ENCODE data around the gene ZCCHC7.

ZCCHC7 gene

DNA sequence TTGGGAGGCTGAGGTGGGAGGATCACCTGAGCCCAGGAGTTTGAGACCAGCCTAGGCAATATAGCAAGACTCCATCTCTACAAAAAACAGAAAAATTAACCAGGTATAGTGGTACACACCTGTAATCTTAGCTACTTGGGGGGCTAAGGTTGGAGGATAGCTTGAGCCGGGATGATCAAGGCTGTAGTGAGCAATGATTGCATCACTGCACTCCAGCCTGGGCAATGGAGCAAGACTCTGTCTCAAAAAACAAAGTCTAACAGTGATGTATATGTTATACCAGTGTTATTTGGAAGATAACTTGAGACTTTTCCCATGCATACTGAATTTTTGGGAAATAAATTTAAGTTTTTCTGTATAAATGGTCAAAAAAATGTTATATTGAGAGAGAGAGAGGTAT lies 146.3 kb downstream of the ZCCHC7 start:
- Histone ChIP-seq H3K4me3 (ENCODE audit: low read length) (no peak overlapping the region), H3K27ac (ENCODE audit: low read length) (no peak overlapping the region), H3K9me3 (ENCODE audit: insufficient read depth, low read depth, low read length) (no peaks in the 10 kb centered on the region), H3K36me3 (ENCODE audit: insufficient read depth, low read depth, low read length) (no peaks in the 10 kb centered on the region), H3K27me3 (ENCODE audit: insufficient read depth, low read length) (no peaks in the 10 kb centered on the region), H3K4me1 (ENCODE audit: insufficient read depth, low read length) (no peaks in the 10 kb centered on the region), H3K9ac (ENCODE audit: low read depth, low read length) (no peak overlapping the region)

DNA sequence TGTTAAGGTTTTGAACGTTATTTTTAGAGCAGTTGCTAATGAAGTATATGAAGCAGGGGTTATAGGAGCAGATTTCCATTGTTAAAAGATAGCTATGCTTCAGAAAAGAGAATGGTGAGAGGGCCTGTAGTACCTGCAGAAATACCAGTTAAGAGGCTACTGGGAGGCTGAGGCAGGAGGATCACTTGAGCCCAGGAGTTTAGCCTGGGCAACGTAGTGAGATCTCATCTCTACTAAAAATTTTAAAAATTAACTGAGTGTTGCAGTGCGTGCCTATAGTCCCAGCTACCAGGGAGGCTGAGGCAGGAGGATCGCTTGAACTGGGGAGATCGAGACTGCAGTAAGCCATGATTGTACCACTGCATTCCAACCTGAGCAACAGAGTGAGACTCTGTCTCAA lies 148.8 kb downstream of the ZCCHC7 start:
- H3K36me3 ChIP-seq (ENCODE audit: insufficient read depth, low read depth, low read length) = no peaks in the 10 kb centered on the region
- no peaks in the 10 kb centered on the region for H3K27me3 ChIP-seq (ENCODE audit: insufficient read depth, low read length)
- H3K27ac ChIP-seq (ENCODE audit: low read length) = no peak overlapping the region
- H3K9me3 ChIP-seq (ENCODE audit: insufficient read depth, low read depth, low read length) = no peaks in the 10 kb centered on the region
- H3K4me3 ChIP-seq (ENCODE audit: low read length) = no peak overlapping the region
- H3K4me1 ChIP-seq (ENCODE audit: insufficient read depth, low read length) = no peaks in the 10 kb centered on the region
- no peak overlapping the region for H3K9ac ChIP-seq (ENCODE audit: low read depth, low read length)

DNA sequence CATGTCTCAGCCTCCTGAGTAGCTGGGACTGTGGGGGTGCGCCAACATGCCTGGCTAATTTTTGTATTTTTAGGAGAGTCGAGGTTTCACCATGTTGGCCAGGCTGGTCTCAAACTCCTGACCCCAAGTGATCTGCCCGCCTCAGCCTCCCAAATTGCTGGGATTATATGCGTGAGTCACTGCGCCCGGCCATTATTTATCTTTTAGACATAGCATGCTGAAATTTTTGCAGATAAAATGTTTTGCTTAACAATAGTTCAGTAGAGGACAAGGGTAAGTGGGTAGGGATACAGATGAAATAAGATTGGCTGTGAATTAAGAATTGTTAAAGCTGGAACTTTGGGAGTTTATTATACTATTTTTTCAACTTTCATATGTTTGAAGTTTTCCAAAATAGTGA lies 151.3 kb downstream of the ZCCHC7 start:
- no peak overlapping the region for H3K9ac ChIP-seq (ENCODE audit: low read depth, low read length)
- H3K36me3 ChIP-seq (ENCODE audit: insufficient read depth, low read depth, low read length) = no peaks in the 10 kb centered on the region
- no peaks in the 10 kb centered on the region for H3K9me3 ChIP-seq (ENCODE audit: insufficient read depth, low read depth, low read length)
- no peaks in the 10 kb centered on the region for H3K4me1 ChIP-seq (ENCODE audit: insufficient read depth, low read length)
- H3K27ac ChIP-seq (ENCODE audit: low read length) = no peak overlapping the region
- no peak overlapping the region for H3K4me3 ChIP-seq (ENCODE audit: low read length)
- H3K27me3 ChIP-seq (ENCODE audit: insufficient read depth, low read length) = no peaks in the 10 kb centered on the region

DNA sequence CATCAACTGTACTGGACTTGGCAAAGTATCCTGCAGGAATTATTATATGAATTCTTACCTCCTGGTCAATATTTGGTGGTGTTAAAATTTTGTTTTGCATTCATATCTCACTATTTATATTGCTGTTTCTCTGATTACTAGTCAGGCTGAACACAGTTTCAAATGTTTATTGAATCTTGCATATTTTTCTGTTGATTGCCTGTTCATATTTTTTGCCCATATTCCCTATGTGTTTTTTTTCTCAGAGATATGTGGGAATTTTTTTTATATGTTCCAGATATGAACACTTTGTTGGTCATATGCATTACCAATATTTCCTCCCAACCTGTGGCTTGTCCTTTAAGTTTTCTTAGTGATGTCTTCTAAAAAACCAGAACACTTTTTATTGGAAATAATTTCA lies 153.2 kb downstream of the ZCCHC7 start:
- Histone ChIP-seq H3K9ac (ENCODE audit: low read depth, low read length) (no peak overlapping the region), H3K36me3 (ENCODE audit: insufficient read depth, low read depth, low read length) (no peaks in the 10 kb centered on the region), H3K27me3 (ENCODE audit: insufficient read depth, low read length) (no peaks in the 10 kb centered on the region), H3K4me1 (ENCODE audit: insufficient read depth, low read length) (no peaks in the 10 kb centered on the region), H3K9me3 (ENCODE audit: insufficient read depth, low read depth, low read length) (no peaks in the 10 kb centered on the region), H3K4me3 (ENCODE audit: low read length) (no peak overlapping the region), H3K27ac (ENCODE audit: low read length) (no peak overlapping the region)

DNA sequence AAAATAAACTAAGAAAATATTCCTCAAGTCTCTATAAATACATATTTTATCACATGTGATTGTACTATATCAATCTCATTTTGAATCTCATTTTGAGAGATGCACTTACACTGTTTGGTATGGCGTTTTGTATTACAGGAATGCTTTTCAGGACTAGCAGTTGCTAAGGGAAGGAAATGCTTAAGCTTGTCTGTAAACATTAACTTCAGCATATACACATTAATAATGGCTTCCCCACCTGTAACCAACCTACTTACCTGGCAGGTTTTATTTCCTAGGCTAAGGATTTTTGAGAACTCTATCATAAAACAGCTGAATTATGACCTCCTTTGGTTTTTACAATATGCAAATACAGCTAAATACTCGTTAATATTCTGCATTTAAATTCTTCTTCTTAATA lies 161.2 kb downstream of the ZCCHC7 start:
- no peak overlapping the region for H3K9ac ChIP-seq (ENCODE audit: low read depth, low read length)
- H3K9me3 ChIP-seq (ENCODE audit: insufficient read depth, low read depth, low read length) = no peaks in the 10 kb centered on the region
- no peaks in the 10 kb centered on the region for H3K27me3 ChIP-seq (ENCODE audit: insufficient read depth, low read length)
- H3K4me3 ChIP-seq (ENCODE audit: low read length) = no peak overlapping the region
- H3K27ac ChIP-seq (ENCODE audit: low read length) = no peak overlapping the region
- no peaks in the 10 kb centered on the region for H3K36me3 ChIP-seq (ENCODE audit: insufficient read depth, low read depth, low read length)
- peaks cover 9% of the 10 kb centered on the region for H3K4me1 ChIP-seq (ENCODE audit: insufficient read depth, low read length)

DNA sequence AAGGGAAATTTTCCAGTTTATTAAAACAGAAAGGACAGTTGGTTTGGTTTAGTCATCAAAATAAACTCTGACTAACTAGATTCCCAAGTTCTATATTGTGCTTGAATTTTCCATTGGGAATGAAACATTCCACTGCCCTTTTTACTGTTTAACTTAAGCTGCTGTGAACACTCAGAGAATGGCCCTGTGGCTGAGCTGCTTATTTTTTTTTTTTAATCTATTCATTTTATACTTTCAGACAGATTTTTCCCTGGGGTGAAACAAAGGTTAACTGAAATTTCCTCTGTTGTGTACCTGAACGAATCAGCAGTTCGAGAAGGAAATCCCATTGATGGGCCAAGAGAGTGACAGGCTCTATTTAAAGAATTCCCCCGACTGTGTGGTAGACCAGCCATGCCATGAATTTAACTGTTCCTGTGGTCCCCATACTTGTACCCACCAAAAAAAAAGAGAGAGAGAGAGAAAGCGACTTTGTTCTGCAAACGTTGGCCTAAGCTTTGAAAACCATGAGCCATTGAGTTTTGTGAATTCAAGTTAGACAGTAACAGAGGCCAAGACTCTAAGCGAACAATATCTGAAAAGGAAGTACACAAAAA lies 163.5 kb downstream of the ZCCHC7 start:
- Histone ChIP-seq H3K9ac (ENCODE audit: low read depth, low read length) (no peak overlapping the region), H3K9me3 (ENCODE audit: insufficient read depth, low read depth, low read length) (no peaks in the 10 kb centered on the region), H3K36me3 (ENCODE audit: insufficient read depth, low read depth, low read length) (no peaks in the 10 kb centered on the region), H3K4me3 (ENCODE audit: low read length) (no peak overlapping the region), H3K27ac (ENCODE audit: low read length) (no peak overlapping the region), H3K4me1 (ENCODE audit: insufficient read depth, low read length) (peaks cover 9% of the 10 kb centered on the region), H3K27me3 (ENCODE audit: insufficient read depth, low read length) (no peaks in the 10 kb centered on the region)

DNA sequence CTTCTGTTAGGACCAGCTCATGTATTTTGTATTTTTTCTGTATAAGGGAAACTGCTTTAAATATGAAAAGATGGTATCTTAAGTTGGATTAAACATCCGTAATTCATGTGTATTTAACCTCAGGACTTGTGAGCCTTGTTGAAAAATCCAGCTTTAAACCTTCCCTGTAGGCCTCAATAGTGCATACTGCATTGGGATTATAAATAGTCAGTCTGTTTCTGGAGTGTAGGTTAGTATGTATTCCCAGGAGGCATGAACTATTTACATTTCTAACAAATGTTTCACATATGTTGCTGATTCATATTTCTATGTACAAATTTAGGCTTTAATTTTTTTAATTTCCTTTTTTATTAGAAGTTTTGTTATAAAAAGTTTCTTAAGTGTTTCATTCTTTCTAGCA lies 164.3 kb downstream of the ZCCHC7 start:
- H3K27ac ChIP-seq (ENCODE audit: low read length) = no peak overlapping the region

DNA sequence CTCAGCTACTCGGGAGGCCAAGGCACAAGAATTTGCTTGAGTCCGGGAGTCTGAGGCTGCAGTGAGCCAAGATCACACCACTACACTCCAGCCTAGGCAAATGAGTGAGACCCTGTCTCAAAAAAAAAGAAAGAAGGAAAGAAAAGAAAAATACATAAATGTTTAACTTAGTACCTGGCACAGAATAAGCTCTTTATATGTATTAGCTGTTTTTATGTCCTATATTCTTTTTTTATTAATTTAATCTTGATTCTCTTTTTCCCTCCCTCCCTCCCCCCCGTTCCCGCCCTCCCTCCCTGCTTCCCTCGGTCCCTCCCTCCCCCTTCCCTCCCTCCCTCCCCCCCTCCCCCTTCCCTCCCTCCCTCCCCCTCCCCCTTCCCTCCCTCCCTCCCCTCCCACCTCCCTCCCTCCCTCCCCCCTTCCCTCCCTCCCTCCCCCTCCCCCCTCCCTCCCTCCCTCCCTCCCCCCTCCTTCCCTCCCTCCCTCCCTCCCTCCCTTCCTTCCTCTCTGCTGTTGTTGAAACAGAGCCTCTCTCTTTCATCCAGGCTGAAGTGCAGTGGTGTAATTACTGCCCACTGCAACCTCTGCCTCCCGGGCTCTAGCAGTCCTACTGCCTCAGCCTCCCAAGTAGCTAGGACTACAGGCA lies 166.3 kb downstream of the ZCCHC7 start:
- no peak overlapping the region for H3K4me3 ChIP-seq (ENCODE audit: low read length)
- no peaks in the 10 kb centered on the region for H3K27me3 ChIP-seq (ENCODE audit: insufficient read depth, low read length)
- no peaks in the 10 kb centered on the region for H3K36me3 ChIP-seq (ENCODE audit: insufficient read depth, low read depth, low read length)
- H3K9me3 ChIP-seq (ENCODE audit: insufficient read depth, low read depth, low read length) = no peaks in the 10 kb centered on the region
- no peak overlapping the region for H3K9ac ChIP-seq (ENCODE audit: low read depth, low read length)
- H3K27ac ChIP-seq (ENCODE audit: low read length) = no peak overlapping the region
- H3K4me1 ChIP-seq (ENCODE audit: insufficient read depth, low read length) = peaks cover 9% of the 10 kb centered on the region

More for the DNA sequence above, 164.3 kb downstream of the ZCCHC7 start:
- Histone ChIP-seq H3K4me1 (ENCODE audit: insufficient read depth, low read length) (peaks cover 9% of the 10 kb centered on the region), H3K9ac (ENCODE audit: low read depth, low read length) (no peak overlapping the region), H3K36me3 (ENCODE audit: insufficient read depth, low read depth, low read length) (no peaks in the 10 kb centered on the region), H3K27me3 (ENCODE audit: insufficient read depth, low read length) (no peaks in the 10 kb centered on the region), H3K9me3 (ENCODE audit: insufficient read depth, low read depth, low read length) (no peaks in the 10 kb centered on the region), H3K4me3 (ENCODE audit: low read length) (no peak overlapping the region)

DNA sequence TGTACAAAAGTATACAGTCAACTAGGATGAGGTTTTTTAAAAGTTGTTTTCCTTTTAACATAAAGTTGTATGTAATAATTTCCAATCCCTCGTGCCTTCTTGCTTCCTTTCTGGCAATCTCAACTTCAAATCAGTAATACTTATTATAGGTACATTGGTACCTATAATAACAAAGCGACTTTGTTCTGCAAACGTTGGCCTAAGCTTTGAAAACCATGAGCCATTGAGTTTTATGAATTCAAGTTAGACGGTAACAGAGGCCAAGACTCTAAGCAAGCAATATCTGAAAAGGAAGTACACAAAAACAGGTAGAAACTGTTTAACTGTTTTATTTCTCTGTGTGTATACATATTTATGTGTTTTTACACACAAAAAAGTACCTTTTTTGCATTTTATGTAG lies 166.9 kb downstream of the ZCCHC7 start:
- no peak overlapping the region for H3K27ac ChIP-seq (ENCODE audit: low read length)
- H3K9ac ChIP-seq (ENCODE audit: low read depth, low read length) = no peak overlapping the region
- no peaks in the 10 kb centered on the region for H3K36me3 ChIP-seq (ENCODE audit: insufficient read depth, low read depth, low read length)
- no peaks in the 10 kb centered on the region for H3K9me3 ChIP-seq (ENCODE audit: insufficient read depth, low read depth, low read length)
- H3K27me3 ChIP-seq (ENCODE audit: insufficient read depth, low read length) = no peaks in the 10 kb centered on the region
- no peak overlapping the region for H3K4me3 ChIP-seq (ENCODE audit: low read length)
- peaks cover 9% of the 10 kb centered on the region for H3K4me1 ChIP-seq (ENCODE audit: insufficient read depth, low read length)

DNA sequence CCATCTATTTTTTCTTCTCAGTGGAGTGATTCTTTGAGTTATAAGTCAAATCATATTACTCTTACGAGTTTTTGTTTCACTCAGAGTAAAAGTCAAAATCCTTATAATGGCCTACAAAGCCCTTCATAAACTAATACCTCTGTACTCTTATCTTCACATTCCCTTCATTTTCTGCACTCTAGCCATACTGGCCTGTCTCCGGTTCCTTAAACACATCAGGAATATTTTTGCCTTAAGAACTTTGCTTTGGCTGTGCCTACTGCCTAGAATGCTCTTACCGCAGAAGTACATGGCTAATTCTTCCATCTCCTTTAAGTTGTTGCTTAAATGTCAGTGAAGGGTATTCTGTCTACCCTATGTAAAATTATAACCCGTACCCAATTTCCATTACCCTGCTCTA lies 169.3 kb downstream of the ZCCHC7 start:
- no peak overlapping the region for H3K9ac ChIP-seq (ENCODE audit: low read depth, low read length)
- peaks cover 4% of the 10 kb centered on the region; the same call in 1 of the 2 replicates for H3K4me1 ChIP-seq (ENCODE audit: insufficient read depth, low read length)

DNA sequence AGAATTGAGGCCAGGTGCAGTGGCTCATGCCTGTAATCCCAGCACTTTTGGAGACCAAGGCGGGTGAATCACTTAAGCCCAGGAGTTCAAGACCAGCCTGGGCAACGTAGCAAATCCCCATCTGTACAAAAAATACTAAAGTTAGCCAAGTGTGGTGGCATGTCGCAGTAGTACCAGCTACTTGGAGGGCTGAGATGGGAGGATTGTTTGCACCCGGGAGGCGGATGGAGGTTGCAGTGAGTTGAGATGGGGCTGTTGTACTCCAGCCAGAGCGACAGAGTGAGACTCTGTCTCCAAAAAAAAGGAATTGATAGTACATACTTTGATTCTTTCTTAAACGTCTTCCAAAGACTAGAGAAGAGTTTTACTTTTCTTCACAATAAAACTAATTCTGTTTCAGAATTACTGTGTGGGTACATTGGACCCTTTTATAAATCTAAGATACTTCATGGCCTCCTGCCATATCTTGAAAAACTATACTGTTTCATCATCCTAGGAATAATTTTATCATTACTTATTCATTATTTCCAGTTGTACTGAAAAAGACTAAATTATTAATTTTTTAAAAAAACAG lies 170.1 kb downstream of the ZCCHC7 start:
- no peak overlapping the region for H3K9ac ChIP-seq (ENCODE audit: low read depth, low read length)
- no peaks in the 10 kb centered on the region for H3K27me3 ChIP-seq (ENCODE audit: insufficient read depth, low read length)
- H3K36me3 ChIP-seq (ENCODE audit: insufficient read depth, low read depth, low read length) = no peaks in the 10 kb centered on the region
- no peaks in the 10 kb centered on the region for H3K9me3 ChIP-seq (ENCODE audit: insufficient read depth, low read depth, low read length)
- peaks cover 4% of the 10 kb centered on the region; the same call in 1 of the 2 replicates for H3K4me1 ChIP-seq (ENCODE audit: insufficient read depth, low read length)
- H3K27ac ChIP-seq (ENCODE audit: low read length) = no peak overlapping the region
- no peak overlapping the region for H3K4me3 ChIP-seq (ENCODE audit: low read length)

More for the DNA sequence above, 169.3 kb downstream of the ZCCHC7 start:
- no peaks in the 10 kb centered on the region for H3K27me3 ChIP-seq (ENCODE audit: insufficient read depth, low read length)
- no peak overlapping the region for H3K4me3 ChIP-seq (ENCODE audit: low read length)
- H3K36me3 ChIP-seq (ENCODE audit: insufficient read depth, low read depth, low read length) = no peaks in the 10 kb centered on the region
- H3K27ac ChIP-seq (ENCODE audit: low read length) = no peak overlapping the region
- H3K9me3 ChIP-seq (ENCODE audit: insufficient read depth, low read depth, low read length) = no peaks in the 10 kb centered on the region

DNA sequence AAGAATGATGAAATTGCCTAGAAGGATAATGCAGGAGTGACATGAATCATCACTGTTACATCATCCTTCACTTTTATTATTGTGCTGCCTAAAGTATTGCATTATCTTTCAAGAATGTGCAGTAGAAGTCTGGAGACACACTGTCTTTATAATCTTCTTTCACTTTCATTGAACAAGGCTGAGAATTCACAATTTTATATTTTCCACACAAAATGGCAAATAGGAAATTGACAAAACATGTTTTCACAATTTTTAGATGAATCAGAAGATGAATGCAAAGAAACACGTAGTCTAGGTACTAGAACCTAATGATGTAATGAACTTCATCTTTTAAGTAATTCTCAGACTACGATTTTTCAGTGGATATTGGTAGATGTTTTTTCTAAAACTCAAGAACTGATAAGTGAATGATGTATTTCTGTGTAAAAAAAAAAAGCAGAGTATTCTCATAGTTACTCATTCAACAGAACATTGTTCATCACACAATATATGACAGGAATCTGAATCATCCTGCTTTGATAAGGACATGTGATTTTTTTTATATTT lies 170.6 kb downstream of the ZCCHC7 start:
- Histone ChIP-seq H3K27ac (ENCODE audit: low read length) (no peak overlapping the region), H3K36me3 (ENCODE audit: insufficient read depth, low read depth, low read length) (no peaks in the 10 kb centered on the region), H3K4me3 (ENCODE audit: low read length) (no peak overlapping the region), H3K9me3 (ENCODE audit: insufficient read depth, low read depth, low read length) (no peaks in the 10 kb centered on the region), H3K27me3 (ENCODE audit: insufficient read depth, low read length) (no peaks in the 10 kb centered on the region), H3K4me1 (ENCODE audit: insufficient read depth, low read length) (peaks cover 4% of the 10 kb centered on the region; the same call in 1 of the 2 replicates), H3K9ac (ENCODE audit: low read depth, low read length) (no peak overlapping the region)

All from iPS-20b (cell line).